ENCODE results near the gene KCNMB1.

The KCNMB1 gene

DNA sequence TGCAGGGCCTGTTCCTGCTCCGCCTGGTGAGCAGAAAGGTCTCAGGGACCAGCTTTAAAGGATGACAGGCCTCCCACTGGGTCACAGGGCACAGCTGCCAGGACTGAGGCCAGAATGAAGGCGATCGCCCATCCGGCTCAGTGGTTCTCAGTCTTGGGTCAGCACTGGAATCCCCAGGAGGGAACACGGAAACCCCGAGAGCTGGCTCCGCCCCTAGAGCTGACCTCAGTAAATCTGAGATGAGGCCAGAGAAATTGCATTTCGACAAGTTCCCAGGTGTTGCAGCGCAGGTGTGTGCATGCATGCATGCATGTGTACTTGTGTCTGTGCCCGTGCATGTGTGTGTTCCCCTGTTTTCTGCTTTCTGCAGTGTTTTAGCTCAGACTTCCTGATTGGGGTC, 47.2 kb upstream of the KCNMB1 start:
- TF ChIP-seq GABPA (IDR thresholded peaks at IDR 0.05; ENCODE audit: low read depth) (no peak), SPI1 (IDR thresholded peaks at IDR 0.05; ENCODE audit: borderline replicate concordance, low read depth) (no peak), POLR2AphosphoS5 (IDR thresholded peaks at IDR 0.05; ENCODE audit: low read depth) (no peak)
- TF ChIP-seq, protein P1, sequence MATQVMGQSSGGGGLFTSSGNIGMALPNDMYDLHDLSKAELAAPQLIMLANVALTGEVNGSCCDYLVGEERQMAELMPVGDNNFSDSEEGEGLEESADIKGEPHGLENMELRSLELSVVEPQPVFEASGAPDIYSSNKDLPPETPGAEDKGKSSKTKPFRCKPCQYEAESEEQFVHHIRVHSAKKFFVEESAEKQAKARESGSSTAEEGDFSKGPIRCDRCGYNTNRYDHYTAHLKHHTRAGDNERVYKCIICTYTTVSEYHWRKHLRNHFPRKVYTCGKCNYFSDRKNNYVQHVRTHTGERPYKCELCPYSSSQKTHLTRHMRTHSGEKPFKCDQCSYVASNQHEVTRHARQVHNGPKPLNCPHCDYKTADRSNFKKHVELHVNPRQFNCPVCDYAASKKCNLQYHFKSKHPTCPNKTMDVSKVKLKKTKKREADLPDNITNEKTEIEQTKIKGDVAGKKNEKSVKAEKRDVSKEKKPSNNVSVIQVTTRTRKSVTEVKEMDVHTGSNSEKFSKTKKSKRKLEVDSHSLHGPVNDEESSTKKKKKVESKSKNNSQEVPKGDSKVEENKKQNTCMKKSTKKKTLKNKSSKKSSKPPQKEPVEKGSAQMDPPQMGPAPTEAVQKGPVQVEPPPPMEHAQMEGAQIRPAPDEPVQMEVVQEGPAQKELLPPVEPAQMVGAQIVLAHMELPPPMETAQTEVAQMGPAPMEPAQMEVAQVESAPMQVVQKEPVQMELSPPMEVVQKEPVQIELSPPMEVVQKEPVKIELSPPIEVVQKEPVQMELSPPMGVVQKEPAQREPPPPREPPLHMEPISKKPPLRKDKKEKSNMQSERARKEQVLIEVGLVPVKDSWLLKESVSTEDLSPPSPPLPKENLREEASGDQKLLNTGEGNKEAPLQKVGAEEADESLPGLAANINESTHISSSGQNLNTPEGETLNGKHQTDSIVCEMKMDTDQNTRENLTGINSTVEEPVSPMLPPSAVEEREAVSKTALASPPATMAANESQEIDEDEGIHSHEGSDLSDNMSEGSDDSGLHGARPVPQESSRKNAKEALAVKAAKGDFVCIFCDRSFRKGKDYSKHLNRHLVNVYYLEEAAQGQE (IDR thresholded peaks at IDR 0.05; ENCODE audit: insufficient replicate concordance, low read depth), result no peak
- TF ChIP-seq, protein P2, sequence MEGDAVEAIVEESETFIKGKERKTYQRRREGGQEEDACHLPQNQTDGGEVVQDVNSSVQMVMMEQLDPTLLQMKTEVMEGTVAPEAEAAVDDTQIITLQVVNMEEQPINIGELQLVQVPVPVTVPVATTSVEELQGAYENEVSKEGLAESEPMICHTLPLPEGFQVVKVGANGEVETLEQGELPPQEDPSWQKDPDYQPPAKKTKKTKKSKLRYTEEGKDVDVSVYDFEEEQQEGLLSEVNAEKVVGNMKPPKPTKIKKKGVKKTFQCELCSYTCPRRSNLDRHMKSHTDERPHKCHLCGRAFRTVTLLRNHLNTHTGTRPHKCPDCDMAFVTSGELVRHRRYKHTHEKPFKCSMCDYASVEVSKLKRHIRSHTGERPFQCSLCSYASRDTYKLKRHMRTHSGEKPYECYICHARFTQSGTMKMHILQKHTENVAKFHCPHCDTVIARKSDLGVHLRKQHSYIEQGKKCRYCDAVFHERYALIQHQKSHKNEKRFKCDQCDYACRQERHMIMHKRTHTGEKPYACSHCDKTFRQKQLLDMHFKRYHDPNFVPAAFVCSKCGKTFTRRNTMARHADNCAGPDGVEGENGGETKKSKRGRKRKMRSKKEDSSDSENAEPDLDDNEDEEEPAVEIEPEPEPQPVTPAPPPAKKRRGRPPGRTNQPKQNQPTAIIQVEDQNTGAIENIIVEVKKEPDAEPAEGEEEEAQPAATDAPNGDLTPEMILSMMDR (IDR thresholded peaks at IDR 0.05; ENCODE audit: insufficient read depth, low read length), result no peak
- no peaks in the 10 kb centered on the region for H3K27me3 ChIP-seq (ENCODE audit: insufficient read depth, poor library complexity, severe bottlenecking)
- H3K4me3 ChIP-seq (replicated peaks; ENCODE audit: insufficient read depth, low read length), result no peak overlapping the region
- DNase-seq (ENCODE audit: low read depth in 1 of 2, low spot score in 1 of 2), result no peak
- H3K27ac ChIP-seq (replicated peaks), result no peak overlapping the region

DNA sequence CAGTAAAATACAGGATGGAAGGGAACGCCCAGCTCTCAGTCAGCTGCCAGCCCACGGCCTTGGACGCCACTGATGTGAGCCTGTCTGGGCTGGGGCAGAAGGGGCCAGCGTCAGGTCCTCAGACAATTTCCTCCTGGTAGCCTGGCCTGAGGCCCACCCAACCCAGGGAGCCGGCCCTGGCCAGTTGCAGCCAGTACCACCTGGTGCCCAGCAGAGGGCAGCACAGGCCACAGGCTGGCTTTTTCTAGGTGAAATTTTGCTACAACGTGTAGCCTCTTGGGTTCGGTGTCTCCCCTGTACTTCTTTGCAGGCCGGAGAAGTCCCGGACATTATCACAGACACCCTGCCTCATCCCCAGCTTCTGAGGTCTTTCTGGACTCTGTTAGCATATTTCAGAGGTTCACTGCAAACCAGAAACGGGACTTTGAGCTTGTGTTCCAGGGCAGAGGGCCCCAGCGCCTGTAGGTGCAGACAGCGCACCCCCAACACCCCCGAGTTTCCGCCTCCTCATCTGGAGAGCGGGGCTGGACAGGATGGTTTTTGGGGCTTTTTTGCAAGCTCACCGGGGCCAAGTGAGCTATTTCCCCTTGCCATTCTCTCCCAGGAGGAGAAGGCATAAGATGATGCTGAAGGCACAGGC, 45.9 kb upstream of the KCNMB1 start:
- H3K27me3 ChIP-seq (ENCODE audit: insufficient read depth, poor library complexity, severe bottlenecking), result no peaks in the 10 kb centered on the region
- no peak overlapping the region for H3K4me3 ChIP-seq (replicated peaks; ENCODE audit: insufficient read depth, low read length)
- DNase-seq (ENCODE audit: low read depth in 1 of 2, low spot score in 1 of 2), result peak; percentile 21 to 50
- no peak for TF ChIP-seq POLR2AphosphoS5 (IDR thresholded peaks at IDR 0.05; ENCODE audit: low read depth)
- no peak for TF ChIP-seq GABPA (IDR thresholded peaks at IDR 0.05; ENCODE audit: low read depth)
- TF ChIP-seq SPI1 (IDR thresholded peaks at IDR 0.05; ENCODE audit: borderline replicate concordance, low read depth), result no peak
- TF ChIP-seq, protein P2 (IDR thresholded peaks at IDR 0.05; ENCODE audit: insufficient read depth, low read length), result peak; percentile 88
- TF ChIP-seq, protein P1 (IDR thresholded peaks at IDR 0.05; ENCODE audit: insufficient replicate concordance, low read depth), result no peak
- no peak overlapping the region for H3K27ac ChIP-seq (replicated peaks)

DNA sequence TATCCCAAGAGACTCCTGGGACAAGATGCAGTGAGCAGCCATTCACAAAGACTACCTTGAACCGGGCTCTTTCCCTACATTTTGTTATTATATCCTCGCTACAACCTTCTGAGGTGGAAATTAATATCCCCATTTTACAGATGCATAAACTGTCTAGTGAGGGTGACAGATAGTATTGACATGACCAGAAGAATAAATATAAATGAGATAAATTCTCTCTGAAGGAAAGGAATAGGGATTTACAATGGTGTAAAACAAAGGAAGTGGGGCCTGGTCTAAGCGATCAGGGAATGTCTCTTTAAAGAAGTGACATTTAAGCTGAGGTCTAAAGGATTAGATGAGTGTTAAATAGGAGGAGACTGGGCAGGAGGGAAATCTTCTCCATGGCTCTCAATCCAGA, 43.5 kb upstream of the KCNMB1 start:
- no peak overlapping the region for H3K27ac ChIP-seq (replicated peaks)
- no peak overlapping the region for H3K4me3 ChIP-seq (replicated peaks; ENCODE audit: insufficient read depth, low read length)
- H3K27me3 ChIP-seq (ENCODE audit: insufficient read depth, poor library complexity, severe bottlenecking), result no peaks in the 10 kb centered on the region
- TF ChIP-seq, protein P1 (IDR thresholded peaks at IDR 0.05; ENCODE audit: insufficient replicate concordance, low read depth), result no peak
- TF ChIP-seq POLR2AphosphoS5 (IDR thresholded peaks at IDR 0.05; ENCODE audit: low read depth) (no peak), GABPA (IDR thresholded peaks at IDR 0.05; ENCODE audit: low read depth) (no peak)
- TF ChIP-seq, protein P2 (IDR thresholded peaks at IDR 0.05; ENCODE audit: insufficient read depth, low read length), result no peak
- no peak for DNase-seq (ENCODE audit: low read depth in 1 of 2, low spot score in 1 of 2)
